ENCODE results near the gene CD151.

- TF ChIP-seq POLR2AphosphoS5 (IDR thresholded peaks at IDR 0.05) = no peak
- no peak for TF ChIP-seq POLR2A (IDR thresholded peaks at IDR 0.05)
Measured at GRCh38 chr11:847876-848275, 15.1 kb downstream of the CD151 start.

Measured in spleen (tissue), 3 donors.